Keratinocyte (primary cell): Measurements from ENCODE around the gene KBTBD2. TPM values are rescaled to one million over a fixed set of nuclear protein-coding genes. Genes with fewer than 3 reads are reported as not detected.
A peak's percentile ranks its signal among the peaks of the same experiment; 100 is the strongest.

Source experiments
- DNase-seq: peaks from one replicate; pipeline ENCODE4 v3.0.0-alpha.2; 2011; ENCODE audit warnings: low read depth, missing footprints, low spot score
- FAIRE-seq: peaks from 2 replicates; lab custom pipeline; 2011; peaks lifted over from hg19 to GRCh38; lab: Jason Lieb, UNC
- H2AFZ ChIP-seq: 2 replicates; pipeline ENCODE4 v1.6.0; 2012; ENCODE audit warnings: low read length, control low read depth, inconsistent platforms; ENCODE audit not compliant: control insufficient read depth
- H3K27ac ChIP-seq: 2 replicates; pipeline ENCODE4 v1.5.1; 2011; ENCODE audit warnings: low read length; ENCODE audit not compliant: control insufficient read depth, insufficient read depth
- H3K27me3 ChIP-seq: 3 replicates; pipeline ENCODE4 v1.6.0; 2011; ENCODE audit warnings: low read length; ENCODE audit not compliant: control insufficient read depth, insufficient read depth; ENCODE audit errors: extremely low read depth
- H3K36me3 ChIP-seq, 2 experiments: 2 replicates in 1 of 2; 3 replicates in 1 of 2; pipeline ENCODE4 v1.5.1; 2011; ENCODE audit warnings: low read length in 2 of 2, mild to moderate bottlenecking in 1 of 2; ENCODE audit not compliant: control insufficient read depth in 2 of 2, insufficient read depth in 2 of 2; ENCODE audit errors: extremely low read depth in 1 of 2
- H3K4me1 ChIP-seq: 3 replicates; pipeline ENCODE4 v1.5.1; 2011; ENCODE audit warnings: low read length; ENCODE audit not compliant: control insufficient read depth, insufficient read depth; ENCODE audit errors: extremely low read depth
- H3K4me2 ChIP-seq: 3 replicates; pipeline ENCODE4 v1.6.0; 2011; ENCODE audit warnings: low read depth, low read length; ENCODE audit not compliant: control insufficient read depth, insufficient read depth; ENCODE audit errors: extremely low read depth
- H3K4me3 ChIP-seq, 3 experiments: fragments of 200-600 bp in 1 of 3; sonication (generic) in 1 of 3; 2 replicates in 2 of 3; 3 replicates in 1 of 3; pipeline ENCODE4 v1.5.1; 2011 to 2016; ENCODE audit warnings: low read length in 3 of 3, mild to moderate bottlenecking in 3 of 3, control low read depth in 2 of 3, inconsistent platforms in 1 of 3, low read depth in 1 of 3, mixed read lengths in 1 of 3, mixed run types in 1 of 3, moderate library complexity in 1 of 3; ENCODE audit not compliant: control insufficient read depth in 2 of 3, insufficient read depth in 2 of 3; ENCODE audit errors: extremely low read depth in 1 of 3
- H3K79me2 ChIP-seq: 2 replicates; pipeline ENCODE4 v1.6.0; 2012; ENCODE audit warnings: low read length; ENCODE audit not compliant: control insufficient read depth, insufficient read depth
- H3K9ac ChIP-seq: 3 replicates; pipeline ENCODE4 v1.6.0; 2011; ENCODE audit warnings: low read length; ENCODE audit not compliant: control insufficient read depth, insufficient read depth; ENCODE audit errors: extremely low read depth
- H3K9me1 ChIP-seq: 3 replicates; pipeline ENCODE4 v1.6.0; 2011; ENCODE audit warnings: low read length; ENCODE audit not compliant: control insufficient read depth, insufficient read depth; ENCODE audit errors: extremely low read depth
- H3K9me3 ChIP-seq: 2 replicates; pipeline ENCODE4 v1.5.1; 2012; ENCODE audit warnings: low read depth, low read length; ENCODE audit not compliant: control insufficient read depth
- H4K20me1 ChIP-seq: 3 replicates; pipeline ENCODE4 v1.6.0; 2011; ENCODE audit warnings: low read length; ENCODE audit not compliant: control insufficient read depth, insufficient read depth; ENCODE audit errors: extremely low read depth
- EZH2 ChIP-seq: IDR thresholded peaks from one replicate; pipeline ENCODE4 v1.6.1; 2012; ENCODE audit warnings: inconsistent platforms, mild to moderate bottlenecking, low read length, moderate library complexity
- dilution Hi-C: fragments of 300-500 bp; cut with MboI; formaldehyde crosslinking; loops from one replicate; pipeline ENCODE4 v1.7.0; 2020; ENCODE audit warnings: low sequenced_read_pairs; ENCODE audit not compliant: extremely low pct_ligation_motif_present
- polyA plus RNA-seq, 5 experiments: library from polyadenylated mRNA; depleted of rRNA in 3 of 5; stranded (reverse) in 3 of 5; stranded (forward) in 1 of 5; unstranded in 1 of 5; fragments of >200 nt; gene quantifications; 1 replicate in 1 of 5; 2 replicates in 3 of 5; 3 replicates in 1 of 5; pipeline versions ENCODE4 v1.2.1 to v1.2.3, GENCODE V29; 2011 to 2012; ENCODE audit warnings: missing spikeins in 2 of 5, low read depth in 1 of 5, low replicate concordance in 1 of 5
- TF ChIP-seq, protein P1 (sequence below), 3 experiments: IDR thresholded peaks in 1 of 3; conservative IDR thresholded peaks in 1 of 3; optimal IDR thresholded peaks in 1 of 3; 2 replicates in 2 of 3; 3 replicates in 1 of 3; pipeline versions ENCODE3 to v1.5.1; 2011; ENCODE audit warnings: low read length in 3 of 3, mild to moderate bottlenecking in 3 of 3, moderate library complexity in 2 of 3, control low read depth in 1 of 3, inconsistent platforms in 1 of 3; ENCODE audit not compliant: insufficient read depth in 2 of 3; ENCODE audit errors: extremely low read depth in 1 of 3

Gene KBTBD2
- polyA plus RNA-seq, 1 donor (not counting 4 experiments of a cell fraction or from before 2014, with no cell fraction given) = 28.2 TPM

DNA sequence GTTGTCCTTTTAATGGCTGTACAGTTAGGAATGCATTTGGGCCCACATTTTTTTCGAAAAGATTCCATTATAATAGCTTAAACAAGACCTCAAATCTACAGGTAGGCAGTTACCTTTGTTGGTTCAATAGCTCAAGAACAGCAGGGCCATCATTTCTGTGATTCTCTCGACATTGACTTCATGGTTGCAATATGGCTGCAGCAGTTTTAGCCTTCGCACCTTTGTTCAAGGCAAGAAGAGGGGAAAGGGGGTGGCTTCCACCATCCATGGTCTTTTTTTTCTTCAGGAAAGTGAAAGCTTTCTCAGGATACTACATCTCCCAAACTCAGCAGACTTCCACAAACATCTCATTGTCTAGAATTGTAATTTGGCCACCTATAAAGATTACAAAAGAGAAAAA, 2.2 kb upstream of the KBTBD2 start:
- Histone ChIP-seq H3K79me2 (peaks cover 23% of the 10 kb centered on the region), H3K4me2 (no peak overlapping the region), H2AFZ (no peak overlapping the region), H3K4me1 (peaks cover 26% of the 10 kb centered on the region), H3K27ac (no peak overlapping the region), H3K4me3 (no peak overlapping the region), H3K36me3 (no peaks in the 10 kb centered on the region), H3K27me3 (no peaks in the 10 kb centered on the region), H3K9me3 (no peaks in the 10 kb centered on the region), H3K9me1 (no peaks in the 10 kb centered on the region), H3K9ac (no peak overlapping the region), H4K20me1 (no peaks in the 10 kb centered on the region)
- no peak for DNase-seq
- dilution Hi-C loops = no loop called here
- no peak for FAIRE-seq
- TF ChIP-seq, protein P1, sequence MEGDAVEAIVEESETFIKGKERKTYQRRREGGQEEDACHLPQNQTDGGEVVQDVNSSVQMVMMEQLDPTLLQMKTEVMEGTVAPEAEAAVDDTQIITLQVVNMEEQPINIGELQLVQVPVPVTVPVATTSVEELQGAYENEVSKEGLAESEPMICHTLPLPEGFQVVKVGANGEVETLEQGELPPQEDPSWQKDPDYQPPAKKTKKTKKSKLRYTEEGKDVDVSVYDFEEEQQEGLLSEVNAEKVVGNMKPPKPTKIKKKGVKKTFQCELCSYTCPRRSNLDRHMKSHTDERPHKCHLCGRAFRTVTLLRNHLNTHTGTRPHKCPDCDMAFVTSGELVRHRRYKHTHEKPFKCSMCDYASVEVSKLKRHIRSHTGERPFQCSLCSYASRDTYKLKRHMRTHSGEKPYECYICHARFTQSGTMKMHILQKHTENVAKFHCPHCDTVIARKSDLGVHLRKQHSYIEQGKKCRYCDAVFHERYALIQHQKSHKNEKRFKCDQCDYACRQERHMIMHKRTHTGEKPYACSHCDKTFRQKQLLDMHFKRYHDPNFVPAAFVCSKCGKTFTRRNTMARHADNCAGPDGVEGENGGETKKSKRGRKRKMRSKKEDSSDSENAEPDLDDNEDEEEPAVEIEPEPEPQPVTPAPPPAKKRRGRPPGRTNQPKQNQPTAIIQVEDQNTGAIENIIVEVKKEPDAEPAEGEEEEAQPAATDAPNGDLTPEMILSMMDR (optimal IDR thresholded peaks at IDR 0.05 in 1 of 3, IDR thresholded peaks at IDR 0.05 in 1 of 3, conservative IDR thresholded peaks at IDR 0.05 in 1 of 3; ENCODE audit: extremely low read depth in 1 of 3, insufficient read depth in 2 of 3, low read length in 3 of 3) = no peak
- TF ChIP-seq EZH2 = no peak

DNA sequence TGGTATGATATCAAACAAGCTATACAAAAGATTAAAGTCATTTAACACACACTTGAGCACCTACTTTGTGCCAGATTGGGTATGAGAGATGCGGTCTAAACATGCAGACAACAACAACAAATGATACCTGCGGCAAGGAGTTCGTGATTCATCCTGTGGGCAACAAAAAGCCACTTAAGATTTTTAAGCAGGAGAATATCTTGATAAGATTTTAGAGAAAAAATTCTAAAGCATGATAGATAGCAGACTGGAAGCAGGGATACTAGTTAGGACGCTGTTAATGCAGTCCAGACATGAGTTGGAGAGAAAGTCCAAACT, 1.6 kb upstream of the KBTBD2 start:
- H3K9ac ChIP-seq = peak overlapping the region; percentile 94
- no peaks in the 10 kb centered on the region for H3K27me3 ChIP-seq
- H3K9me3 ChIP-seq = no peaks in the 10 kb centered on the region
- peak overlapping the region; percentile 99 for H3K27ac ChIP-seq
- no peaks in the 10 kb centered on the region for H4K20me1 ChIP-seq
- FAIRE-seq (peak; percentile 29), DNase-seq (no peak)
- H2AFZ ChIP-seq = peak overlapping the region; percentile 57
- dilution Hi-C loops = no loop called here
- H3K4me2 ChIP-seq = peak overlapping the region; percentile 98
- H3K9me1 ChIP-seq = no peaks in the 10 kb centered on the region
- H3K79me2 ChIP-seq = peaks cover 29% of the 10 kb centered on the region
- peak overlapping the region in 2 of 3 experiments; percentile 6 to 86 for H3K4me3 ChIP-seq
- peaks cover 26% of the 10 kb centered on the region for H3K4me1 ChIP-seq
- H3K36me3 ChIP-seq = no peaks in the 10 kb centered on the region
- no peak for TF ChIP-seq EZH2
- TF ChIP-seq, protein P1 (optimal IDR thresholded peaks at IDR 0.05 in 1 of 3, IDR thresholded peaks at IDR 0.05 in 1 of 3, conservative IDR thresholded peaks at IDR 0.05 in 1 of 3; ENCODE audit: extremely low read depth in 1 of 3, insufficient read depth in 2 of 3, low read length in 3 of 3) = no peak
